Stimulated activated CD8-positive, alpha-beta memory T cell treated with anti-CD3 and anti-CD28 coated beads, Interleukin-4, amount 100 ng/mL, for 4 hours (primary cell): ENCODE measurements around the gene GALNT10.

Experiments
- DNase-seq, 2 donors: peaks; one replicate each; pipeline ENCODE4 v3.0.0-alpha.2; 2020; ENCODE audit warnings: low read depth in 2 of 2, low spot score in 1 of 2

Gene GALNT10

DNA sequence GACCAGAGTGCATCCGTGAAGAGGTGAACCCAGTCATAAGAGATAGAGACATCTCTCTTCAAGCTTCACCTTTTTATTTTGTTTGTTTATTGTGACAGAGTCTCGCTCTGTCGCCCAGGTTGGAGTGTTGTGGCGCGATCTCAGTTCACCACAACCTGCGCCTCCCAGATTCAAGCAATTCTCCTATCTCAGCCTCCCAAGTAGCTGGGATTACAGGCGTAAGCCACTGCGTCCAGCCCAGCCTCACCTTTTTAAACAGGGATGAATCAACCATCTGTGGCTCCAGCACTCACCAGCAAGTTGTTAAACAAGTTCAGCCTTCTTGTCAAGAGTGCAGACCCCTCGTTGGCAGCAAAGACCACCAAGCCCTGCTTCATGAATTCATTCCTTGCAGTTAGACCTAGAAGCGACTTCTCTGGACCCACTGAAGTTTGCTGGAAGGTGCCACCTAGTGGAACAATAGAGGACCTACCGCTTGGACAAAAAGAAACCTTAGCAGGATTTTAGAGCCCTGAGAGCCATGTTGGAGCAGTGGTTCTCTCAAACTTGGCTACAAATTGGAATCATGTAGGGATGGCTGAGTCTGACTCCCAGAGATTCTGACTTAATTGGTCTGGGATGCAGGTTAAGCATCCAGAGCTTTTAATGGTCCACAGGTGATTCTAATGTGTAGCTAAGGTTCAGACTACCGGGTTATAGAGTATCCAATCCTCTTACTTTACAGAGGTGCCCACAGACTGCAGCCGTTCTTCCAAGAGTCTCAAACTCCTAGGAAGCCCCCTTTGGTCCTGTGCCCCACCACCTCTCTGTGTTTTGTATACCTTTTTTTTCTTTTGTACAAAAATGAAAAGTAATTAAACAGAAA, 10.5 kb upstream of the GALNT10 start:
- no peak for DNase-seq

- DNase-seq, result no peak
Measured at GRCh38 chr5:154181161-154181560, 9.4 kb upstream of the GALNT10 start.

GRCh38 chr5:154189256-154189818, 1.2 kb upstream of the GALNT10 start:
- no peak for DNase-seq

GRCh38 chr5:154189819-154190594, 526 bp upstream of the GALNT10 start:
- DNase-seq, result peak; percentile 56 to 62

DNA sequence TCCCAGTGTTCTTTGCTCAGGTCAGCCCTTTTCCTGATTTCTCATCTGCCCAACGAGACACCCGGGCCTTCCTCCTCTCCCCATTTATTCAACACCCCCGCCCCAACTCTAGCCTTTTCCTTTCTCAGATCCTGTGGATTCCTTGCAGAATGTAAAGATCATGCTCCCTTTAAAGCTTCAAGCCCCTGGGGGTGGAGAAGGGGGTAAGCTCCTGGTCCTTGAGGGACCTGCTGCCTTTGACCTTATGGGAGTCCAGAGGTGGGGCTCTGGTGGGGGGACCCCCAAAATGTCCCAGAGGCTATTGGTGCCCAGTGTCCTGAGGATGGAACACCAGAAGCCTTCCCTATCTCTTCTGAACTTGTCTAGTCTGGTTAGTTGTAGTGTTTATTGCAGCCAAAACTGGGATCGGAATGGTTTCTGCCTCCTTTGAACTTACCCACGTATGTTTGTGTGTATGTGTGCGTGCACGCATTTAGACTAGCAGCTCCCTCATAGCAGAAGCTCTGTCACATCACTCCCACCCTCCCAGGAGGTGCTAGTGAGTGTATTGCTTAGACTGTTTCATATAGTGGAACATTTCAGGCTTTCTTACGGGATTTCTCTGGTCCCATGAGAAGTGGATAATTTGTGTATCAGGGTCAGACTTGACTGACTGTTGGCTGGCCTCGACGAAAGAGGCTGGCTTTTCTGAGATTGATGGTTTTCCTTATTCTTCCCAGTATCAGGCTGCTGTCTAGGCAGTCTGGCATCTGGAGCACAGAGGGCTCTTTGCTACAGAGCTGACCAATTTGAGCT, 1.1 kb downstream of the GALNT10 start:
- DNase-seq, result no peak

GRCh38 chr5:154193283-154193682, 2.8 kb downstream of the GALNT10 start:
- DNase-seq, result no peak

- DNase-seq, result no peak
Measured at GRCh38 chr5:154193701-154194121, 3.2 kb downstream of the GALNT10 start.

- DNase-seq, result no peak
Measured at GRCh38 chr5:154194345-154195329, 4.1 kb downstream of the GALNT10 start.

- no peak for DNase-seq
Measured at GRCh38 chr5:154196281-154196680, 5.7 kb downstream of the GALNT10 start.

DNA sequence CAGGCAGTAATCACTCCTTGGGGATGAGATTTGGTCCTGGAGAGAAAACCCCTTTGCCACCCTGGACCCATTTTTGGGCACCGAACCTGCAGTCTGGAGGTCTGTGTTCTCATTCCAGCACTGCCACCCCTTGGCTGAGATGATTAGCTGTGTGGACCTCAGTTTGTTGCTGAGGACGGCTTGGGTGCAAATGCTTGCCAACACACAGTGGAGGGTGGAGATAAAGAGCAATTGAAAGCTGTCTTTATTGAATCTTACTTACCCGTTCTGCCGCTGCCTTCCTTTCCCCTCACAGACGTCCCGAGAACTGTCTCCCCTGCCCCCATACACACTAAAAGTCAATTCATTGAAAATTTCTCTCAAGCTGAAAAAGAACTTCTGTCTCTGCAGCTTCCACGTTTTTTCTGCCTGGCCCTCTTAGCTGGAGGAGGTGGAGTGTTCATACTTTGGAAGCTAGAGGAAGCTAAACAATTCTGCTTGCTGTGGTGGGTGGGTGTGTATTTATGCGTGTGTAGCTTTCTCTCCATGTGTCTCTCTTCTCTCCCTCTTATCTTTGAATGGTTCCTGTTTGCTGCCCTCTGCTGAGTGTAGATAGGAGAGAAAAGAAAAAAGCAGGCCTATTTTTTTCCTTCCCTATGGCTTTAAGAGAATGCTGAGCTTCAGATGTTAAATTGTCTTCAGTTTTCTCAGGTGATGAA, 6.6 kb downstream of the GALNT10 start:
- no peak for DNase-seq

GRCh38 chr5:154197801-154198491, 7.4 kb downstream of the GALNT10 start:
- DNase-seq, result peak in 1 of 2 donors; percentile 59

DNA sequence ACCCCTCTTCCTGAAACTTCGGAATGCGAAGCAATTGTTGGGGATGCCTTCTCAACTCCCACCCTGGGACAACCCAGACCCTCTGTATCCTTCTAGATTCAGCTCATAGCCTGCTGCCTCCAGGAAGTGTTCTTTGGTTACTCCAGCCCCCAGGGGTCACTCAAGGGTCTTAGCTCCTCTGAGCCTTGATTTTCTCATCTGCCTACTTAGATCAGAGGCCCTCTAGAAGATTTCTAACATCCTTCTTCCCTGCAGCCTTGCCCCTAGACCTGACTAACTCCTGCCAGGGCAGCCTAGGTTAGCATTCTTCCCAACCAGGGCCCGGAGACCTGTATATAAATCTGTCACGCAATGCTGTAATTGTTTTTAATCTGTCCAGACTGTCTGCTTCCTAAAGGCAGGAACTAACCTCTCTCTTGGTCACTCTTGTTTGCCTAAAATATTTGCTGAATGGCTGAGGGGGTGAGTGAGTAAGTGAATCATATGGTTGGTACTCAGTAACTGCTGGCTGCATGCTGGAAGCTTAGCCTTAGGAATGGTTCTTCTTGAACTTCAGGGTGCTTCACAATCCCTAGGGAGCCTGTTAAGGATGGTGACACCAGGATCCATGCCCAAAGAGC, 8.2 kb downstream of the GALNT10 start:
- DNase-seq, result no peak

GRCh38 chr5:154199263-154199662, 8.7 kb downstream of the GALNT10 start:
- DNase-seq, result no peak

GRCh38 chr5:154199671-154200220, 9.2 kb downstream of the GALNT10 start:
- DNase-seq, result no peak

GRCh38 chr5:154200221-154200620, 9.7 kb downstream of the GALNT10 start:
- DNase-seq, result no peak

- no peak for DNase-seq
Measured at GRCh38 chr5:154201108-154201769, 10.7 kb downstream of the GALNT10 start.
